Activated CD4-positive, alpha-beta T cell treated with anti-CD3 and anti-CD28 coated beads, Interleukin-2, amount 50 U/mL, for 4 hours (primary cell): ENCODE measurements around the gene GDPGP1.

Source experiments
- DNase-seq, 2 experiments: peaks; one replicate each; pipeline ENCODE4 v3.0.0-alpha.2; 2020

Gene GDPGP1

GRCh38 chr15:90205050-90205848 is 28.8 kb upstream of the GDPGP1 start:
- no peak for DNase-seq

GRCh38 chr15:90205886-90206285 is 28.1 kb upstream of the GDPGP1 start:
- no peak for DNase-seq

GRCh38 chr15:90207252-90207651 is 26.8 kb upstream of the GDPGP1 start:
- no peak for DNase-seq

- no peak for DNase-seq
Measured at GRCh38 chr15:90208356-90208755, 25.7 kb upstream of the GDPGP1 start.

GRCh38 chr15:90209591-90209990 is 24.4 kb upstream of the GDPGP1 start:
- DNase-seq, result no peak

- DNase-seq, result no peak
Measured at GRCh38 chr15:90210593-90210992, 23.4 kb upstream of the GDPGP1 start.

- DNase-seq, result no peak
Measured at GRCh38 chr15:90211009-90211408, 23.0 kb upstream of the GDPGP1 start.

GRCh38 chr15:90211440-90212143 is 22.4 kb upstream of the GDPGP1 start:
- no peak for DNase-seq

- no peak for DNase-seq
Measured at GRCh38 chr15:90212221-90213098, 21.5 kb upstream of the GDPGP1 start.

GRCh38 chr15:90213122-90213817 is 20.7 kb upstream of the GDPGP1 start:
- DNase-seq, result no peak

- no peak for DNase-seq
Measured at GRCh38 chr15:90213818-90214204, 20.2 kb upstream of the GDPGP1 start.

- DNase-seq, result no peak
Measured at GRCh38 chr15:90214553-90215196, 19.3 kb upstream of the GDPGP1 start.

GRCh38 chr15:90217671-90218394 is 16.2 kb upstream of the GDPGP1 start:
- DNase-seq, result no peak

- DNase-seq, result peak; percentile 41 to 49
Measured at GRCh38 chr15:90219421-90220141, 14.4 kb upstream of the GDPGP1 start.

GRCh38 chr15:90221246-90221900 is 12.6 kb upstream of the GDPGP1 start:
- DNase-seq, result no peak

GRCh38 chr15:90222547-90222946 is 11.5 kb upstream of the GDPGP1 start:
- no peak for DNase-seq

GRCh38 chr15:90223441-90224165 is 10.4 kb upstream of the GDPGP1 start:
- DNase-seq, result no peak

GRCh38 chr15:90225047-90225446 is 9.0 kb upstream of the GDPGP1 start:
- DNase-seq, result no peak

- DNase-seq, result no peak
Measured at GRCh38 chr15:90225504-90226234, 8.3 kb upstream of the GDPGP1 start.
